Measurements from ENCODE around the gene ZFAND2A. TPM values are rescaled to one million over a fixed set of nuclear protein-coding genes. Genes with fewer than 3 reads are reported as not detected.
"Not testable (repeated sequence)": the region's sequence is repeated elsewhere in the genome, so short reads cannot be mapped to it uniquely, and the experiment has no call there.

The ZFAND2A gene
- total RNA-seq, 4 donors from 2014 or later = 27.5 to 57.0 (median 37.4) TPM

DNA sequence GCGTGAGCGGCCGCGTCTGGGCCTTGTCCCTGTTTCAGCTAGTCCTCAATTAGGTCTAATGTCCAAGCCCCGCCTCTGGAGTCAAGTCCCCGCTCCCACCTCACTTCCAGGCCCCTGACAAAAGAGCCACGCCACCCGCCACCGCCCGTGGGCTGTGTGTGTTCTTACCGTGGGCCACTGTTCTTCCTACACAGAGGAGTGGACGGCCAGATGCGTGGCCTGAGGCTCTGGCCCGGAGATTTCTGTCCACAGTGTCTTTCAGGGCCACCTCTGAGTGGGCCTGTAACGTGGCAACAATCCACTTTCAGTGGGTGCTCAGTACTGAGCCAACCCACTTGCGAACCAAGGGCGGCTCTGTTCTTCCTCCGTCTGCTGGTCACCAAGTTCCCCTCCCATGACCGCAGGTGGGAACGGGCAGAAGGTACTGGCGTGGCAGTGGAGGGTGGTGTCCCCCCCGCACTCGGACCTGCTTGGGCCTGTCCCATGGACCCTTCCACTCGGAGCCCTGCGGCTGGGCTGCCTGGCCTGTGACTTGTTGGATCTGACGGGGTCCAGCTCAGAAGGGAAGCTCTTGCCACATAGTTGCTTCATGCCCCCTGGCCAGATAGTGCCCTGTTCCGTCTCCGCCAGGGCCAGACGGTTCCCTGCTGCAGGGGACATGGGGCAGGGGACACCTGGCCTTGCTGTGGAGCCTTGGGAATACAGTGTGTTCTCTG is 15.0 kb upstream of the ZFAND2A start:
- WGBS, 2 donors = 95 to 97% methylated on average over 17 to 29 of the region's 29 CpGs

DNA sequence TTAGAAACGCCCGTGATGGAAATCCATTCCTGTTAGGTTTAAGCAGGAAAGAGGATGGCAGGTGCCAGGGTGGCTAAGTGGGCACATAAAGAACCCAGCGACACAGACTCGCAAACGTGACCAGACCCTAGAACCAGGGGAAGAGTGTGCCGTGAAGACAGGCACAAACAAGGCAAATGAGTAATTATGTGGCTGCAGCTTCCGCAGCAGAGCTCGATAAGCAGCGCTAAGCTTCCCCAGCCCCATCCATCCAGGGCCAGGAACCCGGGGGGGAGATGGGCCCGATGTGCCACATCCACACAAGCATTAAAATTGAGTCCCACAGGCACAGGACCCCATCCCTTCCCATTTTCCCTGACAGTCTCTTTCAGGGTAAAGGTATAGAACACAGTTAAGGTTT is 14.0 kb upstream of the ZFAND2A start:
- Histone ChIP-seq H3K4me3 (replicated peaks in 1 of 3) (no peak overlapping the region), H3K4me1 (peaks cover 0 to 15% of the 10 kb centered on the region in 2 donors), H3K9me3 (no peaks in the 10 kb centered on the region), H3K27ac (no peak overlapping the region), H3K27me3 (no peaks in the 10 kb centered on the region), H3K36me3 (no peaks in the 10 kb centered on the region)
- intact Hi-C loops (cut with DNase I) = no loop called here
- DNase-seq = no peak
- no peak for TF ChIP-seq POLR2A (IDR thresholded peaks at IDR 0.05)
- TF ChIP-seq CTCF (IDR thresholded peaks at IDR 0.05) = no peak
- WGBS, 2 donors = 81 to 85% methylated on average over 11 of the region's 11 CpGs

More for the DNA sequence above, 15.0 kb upstream of the ZFAND2A start:
- Histone ChIP-seq H3K4me1 (peaks cover 0 to 10% of the 10 kb centered on the region in 2 donors), H3K9me3 (no peaks in the 10 kb centered on the region), H3K27ac (no peak overlapping the region), H3K36me3 (no peaks in the 10 kb centered on the region), H3K4me3 (replicated peaks in 1 of 3) (no peak overlapping the region), H3K27me3 (no peaks in the 10 kb centered on the region)
- intact Hi-C loops (cut with DNase I) = loop anchor here (5.0 kb wide), 1 partner anchor 183 kb away; no protein-coding TSS in a partner anchor
- TF ChIP-seq POLR2A (IDR thresholded peaks at IDR 0.05) (no peak), CTCF (IDR thresholded peaks at IDR 0.05) (no peak)
- no peak for DNase-seq

DNA sequence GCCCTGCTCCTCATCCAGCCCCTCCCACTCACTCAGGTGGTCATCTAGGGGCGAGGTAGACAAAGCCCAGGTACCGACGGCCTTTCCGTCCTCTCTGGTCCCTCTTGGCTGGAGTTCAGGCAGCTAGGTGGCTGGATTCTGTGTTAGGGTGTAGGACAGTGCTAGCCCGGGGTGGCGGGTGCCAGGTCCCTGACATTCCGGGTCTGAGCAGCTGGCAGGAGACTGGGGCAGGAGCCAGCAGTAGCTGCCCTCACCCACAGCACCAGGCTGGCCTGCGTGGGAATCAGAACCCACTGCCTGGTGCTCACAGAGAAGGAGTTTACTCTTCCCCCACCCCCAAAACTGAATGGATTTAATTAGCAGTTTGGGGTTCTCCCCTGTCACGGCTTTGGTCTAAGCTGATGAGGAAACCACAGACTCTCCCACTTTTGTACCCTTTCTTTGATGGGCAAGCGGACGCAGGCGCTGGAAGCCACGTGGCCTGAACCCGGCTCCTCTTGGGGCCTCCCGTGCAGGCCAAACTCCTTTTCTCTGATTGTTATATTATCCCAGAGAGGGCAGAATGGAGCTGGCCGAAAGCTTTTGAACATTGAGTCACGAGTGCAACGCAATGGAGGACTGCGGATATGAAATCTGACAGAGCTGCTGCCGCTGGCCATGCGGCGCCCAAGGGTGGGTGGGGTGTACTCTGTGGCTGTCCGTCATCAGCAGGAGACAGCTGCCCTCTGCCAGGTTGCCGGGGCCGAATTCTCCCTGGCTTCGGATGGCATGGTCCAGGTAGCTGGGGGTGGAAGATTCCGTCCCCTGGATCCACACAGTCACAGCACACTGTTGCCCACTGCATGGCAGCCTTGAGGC is 12.9 kb upstream of the ZFAND2A start:
- no peaks in the 10 kb centered on the region for H3K9me3 ChIP-seq
- H3K4me3 ChIP-seq (replicated peaks in 1 of 3) = no peak overlapping the region
- no peaks in the 10 kb centered on the region for H3K36me3 ChIP-seq
- no peak for DNase-seq
- TF ChIP-seq POLR2A (IDR thresholded peaks at IDR 0.05) (no peak), CTCF (IDR thresholded peaks at IDR 0.05) (no peak)
- intact Hi-C loops (cut with DNase I) = no loop called here
- H3K27me3 ChIP-seq = no peaks in the 10 kb centered on the region
- H3K27ac ChIP-seq = no peak overlapping the region
- H3K4me1 ChIP-seq = peaks cover 0 to 15% of the 10 kb centered on the region in 2 donors
- WGBS, 2 donors = 89 to 95% methylated on average over 19 to 23 of the region's 27 CpGs

DNA sequence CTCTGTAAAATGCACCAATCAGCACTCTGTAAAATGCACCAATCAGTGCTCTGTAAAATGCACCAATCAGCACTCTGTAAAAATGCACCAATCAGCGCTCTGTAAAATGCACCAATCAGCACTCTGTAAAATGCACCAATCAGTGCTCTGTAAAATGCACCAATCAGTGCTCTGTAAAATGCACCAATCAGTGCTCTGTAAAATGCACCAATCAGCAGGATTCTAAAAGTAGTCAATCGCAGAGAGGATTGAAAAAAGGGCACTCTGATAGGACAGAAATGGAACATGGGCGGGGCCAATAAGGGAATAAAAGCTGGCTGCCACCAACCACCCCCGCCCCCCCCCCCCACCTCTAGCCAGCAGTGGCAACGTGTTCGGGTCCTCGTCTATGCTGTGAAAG is 11.5 kb upstream of the ZFAND2A start:
- H3K4me1 ChIP-seq = peaks cover 0 to 15% of the 10 kb centered on the region in 2 donors
- DNase-seq; H3K9me3 ChIP-seq; intact Hi-C loops (cut with DNase I); H3K27me3 ChIP-seq; H3K36me3 ChIP-seq; H3K4me3 ChIP-seq (replicated peaks in 1 of 3); H3K27ac ChIP-seq: not testable (repeated sequence)
- WGBS, 2 donors = 43 to 54% methylated on average over 7 of the region's 7 CpGs

DNA sequence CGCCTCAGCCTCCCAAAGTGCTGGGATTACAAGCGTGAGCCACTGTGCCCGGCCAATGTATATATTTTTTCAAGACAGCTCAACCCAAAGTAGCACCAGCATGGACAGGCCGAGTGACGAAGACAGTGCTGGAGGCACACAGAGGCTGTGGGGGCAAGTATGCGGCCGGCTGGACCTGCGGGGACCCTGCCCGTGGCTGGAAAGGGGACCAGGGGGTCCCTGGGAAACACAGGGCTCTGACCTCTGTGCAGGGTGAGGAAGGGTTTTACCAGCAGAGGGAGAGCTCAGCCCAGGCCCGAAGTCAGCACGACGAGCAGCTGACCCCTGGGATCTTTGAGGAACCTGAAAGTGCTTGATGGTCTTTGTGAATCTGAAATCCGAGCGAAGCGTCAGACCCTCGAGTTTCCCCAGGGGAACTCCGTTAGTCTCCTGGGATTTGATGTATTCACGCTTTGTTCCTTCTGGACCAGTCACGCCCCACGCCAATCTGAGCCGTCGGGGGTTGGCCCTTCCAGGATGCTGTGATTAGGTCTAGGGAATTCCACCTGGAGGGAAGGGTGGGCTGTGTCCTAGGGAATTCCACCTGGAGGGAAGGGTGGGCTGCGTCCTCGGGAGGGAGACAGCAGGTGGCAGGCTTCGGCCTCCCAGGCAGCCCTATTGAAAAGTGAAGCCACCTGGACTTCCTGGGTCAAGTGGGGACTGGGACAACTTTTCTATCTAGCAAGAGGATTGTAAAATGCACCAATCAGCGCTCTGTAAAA is 10.9 kb upstream of the ZFAND2A start:
- H3K27me3 ChIP-seq = no peaks in the 10 kb centered on the region
- intact Hi-C loops (cut with DNase I) = no loop called here

More for the DNA sequence above, 10.9 kb upstream of the ZFAND2A start:
- no peak for DNase-seq
- no peaks in the 10 kb centered on the region for H3K9me3 ChIP-seq
- 74 to 95% methylated on average over 17 to 21 of the region's 26 CpGs for WGBS, 2 donors
- H3K4me3 ChIP-seq (replicated peaks in 1 of 3) = no peak overlapping the region
- peaks cover 0 to 10% of the 10 kb centered on the region in 2 donors for H3K4me1 ChIP-seq
- no peaks in the 10 kb centered on the region for H3K36me3 ChIP-seq
- TF ChIP-seq POLR2A (IDR thresholded peaks at IDR 0.05) (no peak), CTCF (IDR thresholded peaks at IDR 0.05) (no peak)
- no peak overlapping the region for H3K27ac ChIP-seq

Data from thyroid gland (tissue), 4 donors.